GM12878 (cell line): Measurements from ENCODE around the gene MATN1. TPM values are rescaled to one million over a fixed set of nuclear protein-coding genes. Genes with fewer than 3 reads are reported as not detected.

Experiments used
- ASH2L ChIP-seq: fragments of 300-600, 200-600 bp; sonication (generic); IDR thresholded peaks from 2 replicates; pipeline ENCODE4 v1.6.1; 2017; ENCODE audit warnings: low read depth, mild to moderate bottlenecking, borderline replicate concordance
- BCL3 ChIP-seq: IDR thresholded peaks from 2 replicates; pipeline ENCODE4 v1.6.1; 2011; ENCODE audit warnings: borderline replicate concordance, low read depth, mild to moderate bottlenecking, moderate library complexity, low read length; ENCODE audit not compliant: insufficient read depth, poor library complexity, severe bottlenecking
- BCLAF1 ChIP-seq: fragments of 450-650 bp; IDR thresholded peaks from 2 replicates; pipeline ENCODE4 v1.6.1; 2017; ENCODE audit warnings: antibody characterized with exemption, mild to moderate bottlenecking, moderate library complexity
- CEBPZ ChIP-seq: fragments of 150-350 bp; IDR thresholded peaks from 2 replicates; pipeline ENCODE4 v1.6.1; 2016; ENCODE audit warnings: low read depth, low read length
- CTCF ChIP-seq, 3 experiments: IDR thresholded peaks in 2 of 3; conservative IDR thresholded peaks in 1 of 3; 2 replicates each; pipeline ENCODE4 v1.5.1; 2011; ENCODE audit warnings: low read depth in 3 of 3, low read length in 3 of 3, mild to moderate bottlenecking in 3 of 3, control low read depth in 2 of 3, moderate library complexity in 2 of 3, inconsistent platforms in 1 of 3, mixed read lengths in 1 of 3; ENCODE audit not compliant: control insufficient read depth in 2 of 3, insufficient read depth in 1 of 3; ENCODE audit errors: extremely low read depth in 1 of 3
- ETV6 ChIP-seq, 2 experiments: fragments of 450-650 bp in 1 of 2; IDR thresholded peaks in 1 of 2; conservative IDR thresholded peaks in 1 of 2; 2 replicates each; pipeline ENCODE4 v1.6.1; 2014; ENCODE audit warnings: antibody characterized with exemption in 1 of 2, borderline replicate concordance in 1 of 2, low read depth in 1 of 2, mild to moderate bottlenecking in 1 of 2, moderate library complexity in 1 of 2
- IKZF1 ChIP-seq: fragments of 450-650 bp; conservative IDR thresholded peaks from 2 replicates; pipeline ENCODE4 v1.6.1; 2017; ENCODE audit warnings: antibody characterized with exemption, mild to moderate bottlenecking
- NBN ChIP-seq: fragments of 450-650 bp; IDR thresholded peaks from 2 replicates; pipeline ENCODE4 v1.6.1; 2016
- NRF1 ChIP-seq: conservative IDR thresholded peaks from 2 replicates; pipeline ENCODE4 v1.6.1; 2011; ENCODE audit warnings: mild to moderate bottlenecking, low read depth, low read length, improper control_type of control experiment
- SKIL ChIP-seq: fragments of 450-650 bp; IDR thresholded peaks from 2 replicates; pipeline ENCODE4 v1.6.1; 2017; ENCODE audit warnings: mild to moderate bottlenecking, low read depth, inconsistent platforms; ENCODE audit not compliant: poor library complexity, severe bottlenecking
- ZBTB11 ChIP-seq: fragments of 450-650 bp; formaldehyde crosslinking; IDR thresholded peaks from 2 replicates; pipeline ENCODE4 v1.5.0; 2022; ENCODE audit warnings: mild to moderate bottlenecking, missing genetic modification characterization
- polyA plus RNA-seq, 11 experiments: library from polyadenylated mRNA; depleted of rRNA in 4 of 11; unstranded in 6 of 11; stranded (reverse) in 5 of 11; fragments of >200 nt; fragmentation: Nextera tagmentation in 4 of 11; fragmentation: Illumina TruSeq in 1 of 11; extraction: Ambion mirVana in 4 of 11; extraction: Trizol in 1 of 11; gene quantifications; 1 replicate in 1 of 11; 2 replicates in 10 of 11; pipeline versions ENCODE4 v1.2.1 to v1.2.3, GENCODE V29; 2011 to 2016; ENCODE audit warnings: inconsistent platforms in 2 of 11, missing spikeins in 2 of 11, low read depth in 1 of 11
- total RNA-seq, 4 experiments: library from RNA; depleted of rRNA in 3 of 4; stranded (reverse); fragments of >200 nt in 3 of 4; fragmentation: Illumina TruSeq in 1 of 4; extraction: Trizol in 1 of 4; gene quantifications; 2 replicates each; pipeline versions ENCODE4 v1.2.1 to v1.2.3, GENCODE V29; 2013 to 2021

Gene MATN1
- total and polyA plus RNA-seq, 10 of the 15 experiments (the other 5 are each of a cell fraction or from before 2014, with no cell fraction given) = 0.04 to 0.50 (median 0.10) TPM; not detected in 1

- TF ChIP-seq SKIL (peak; percentile 51), ZBTB11 (CRISPR knock-in tag) (no peak), NBN (no peak; the same call in 1 of the 2 replicates), CEBPZ (no peak), IKZF1 (peak; percentile 69), ETV6 (conservative IDR thresholded peaks at IDR 0.05 in 1 of 2, IDR thresholded peaks at IDR 0.05 in 1 of 2; ENCODE audit: borderline replicate concordance in 1 of 2, low read depth in 1 of 2) (no peak), ASH2L (no peak), BCLAF1 (no peak), BCL3 (no peak), NRF1 (no peak), CTCF (IDR thresholded peaks at IDR 0.05 in 2 of 3, conservative IDR thresholded peaks at IDR 0.05 in 1 of 3; ENCODE audit: control insufficient read depth in 2 of 3, extremely low read depth in 1 of 3, insufficient read depth in 1 of 3, low read depth in 3 of 3, low read length in 3 of 3) (no peak)
Observed at GRCh38 chr1:30759718-30760281, 36.4 kb upstream of the MATN1 start (continued).
